OCI-LY7 (cell line): Measurements from ENCODE around the gene THRB. TPM values are rescaled to one million over a fixed set of nuclear protein-coding genes. Genes with fewer than 3 reads are reported as not detected.
"Not testable (repeated sequence)": the region's sequence is repeated elsewhere in the genome, so short reads cannot be mapped to it uniquely, and the experiment has no call there.

Experiments
- BruUV-seq: library from RNA; stranded (reverse); fragments of 400-500 nt; replicated peaks from 2 replicates; lab custom pipeline; 2021; lab: Mats Ljungman, UMichigan
- CTCF ChIA-PET: fragments of 300-600 bp; sonication (Branson Sonifier 250); formaldehyde crosslinking; loops from one replicate; lab custom pipeline; 2022; ENCODE audit warnings: antibody characterized with exemption; ENCODE audit not compliant: unreplicated experiment; lab: Charles Lee
- POLR2A ChIA-PET: fragments of 300-600 bp; sonication (Branson Sonifier 250); formaldehyde crosslinking; loops from one replicate; lab custom pipeline; 2022; ENCODE audit warnings: antibody characterized with exemption; lab: Charles Lee
- DNase-seq: peaks from one replicate; pipeline ENCODE4 v3.0.0-alpha.2; 2015; ENCODE audit warnings: low spot score
- H2AFZ ChIP-seq: fragments of 200-600 bp; sonication (generic), shearing (Covaris generic); 2 replicates; pipeline ENCODE4 v1.6.1; 2014; ENCODE audit warnings: mild to moderate bottlenecking, antibody characterized with exemption, low read length, moderate library complexity
- H3K27ac ChIP-seq: fragments of 200-600 bp; sonication (generic); 2 replicates; pipeline ENCODE4 v1.5.1; 2014; ENCODE audit warnings: mixed run types, low read depth, mild to moderate bottlenecking, moderate library complexity, low read length, inconsistent platforms; ENCODE audit not compliant: poor library complexity, severe bottlenecking
- H3K36me3 ChIP-seq: fragments of 200-600 bp; sonication (generic); 2 replicates; pipeline ENCODE4 v1.6.1; 2014; ENCODE audit warnings: mild to moderate bottlenecking, antibody characterized with exemption, low read length, moderate library complexity, mixed read lengths; ENCODE audit not compliant: insufficient read depth
- H3K4me1 ChIP-seq: fragments of 200-600 bp; sonication (generic); 2 replicates; pipeline ENCODE4 v1.5.1; 2014; ENCODE audit warnings: mild to moderate bottlenecking, low read length; ENCODE audit not compliant: insufficient read depth, poor library complexity, severe bottlenecking
- H3K4me2 ChIP-seq: fragments of 200-600 bp; sonication (generic); 2 replicates; pipeline ENCODE4 v1.6.1; 2014; ENCODE audit warnings: mild to moderate bottlenecking, low read length
- H3K4me3 ChIP-seq: fragments of 200-600 bp; sonication (generic); 2 replicates; pipeline ENCODE4 v1.5.1; 2014; ENCODE audit warnings: mild to moderate bottlenecking, low read depth, low read length; ENCODE audit not compliant: poor library complexity, severe bottlenecking
- H3K79me2 ChIP-seq: fragments of 200-600 bp; sonication (generic); 2 replicates; pipeline ENCODE4 v1.6.1; 2016; ENCODE audit warnings: low read depth, mild to moderate bottlenecking, low read length, moderate library complexity, mixed read lengths; ENCODE audit not compliant: insufficient read depth
- H3K9me2 ChIP-seq: fragments of 200-600 bp; sonication (generic); 2 replicates; pipeline ENCODE4 v1.6.1; 2016; ENCODE audit warnings: mild to moderate bottlenecking, low read length, mixed read lengths; ENCODE audit not compliant: insufficient read depth
- H3K9me3 ChIP-seq: fragments of 200-600 bp; sonication (generic); 2 replicates; pipeline ENCODE4 v1.6.1; 2014; ENCODE audit warnings: mild to moderate bottlenecking, mixed run types, low read length, mixed read lengths
- H4K20me1 ChIP-seq: fragments of 200-600 bp; sonication (generic); 2 replicates; pipeline ENCODE4 v1.6.1; 2014; ENCODE audit warnings: mild to moderate bottlenecking, antibody characterized with exemption, low read length, moderate library complexity, mixed read lengths; ENCODE audit not compliant: insufficient read depth
- EZH2phosphoT487 ChIP-seq: fragments of 200-600 bp; sonication (generic); IDR thresholded peaks from 2 replicates; pipeline ENCODE4 v1.6.1; 2018; ENCODE audit warnings: low read depth, borderline replicate concordance, mild to moderate bottlenecking, mixed run types, antibody characterized with exemption, low read length, moderate library complexity, mixed read lengths
- intact Hi-C: fragments of 100-400 bp; cut with micrococcal nuclease; formaldehyde crosslinking; loops from one replicate; pipeline ENCODE4 v1.10.0; 2022; ENCODE audit not compliant: unreplicated experiment
- total RNA-seq, 2 experiments: library from RNA; depleted of rRNA in 1 of 2; stranded (reverse); fragments of >200 nt in 1 of 2; shearing (Covaris generic) in 1 of 2; gene quantifications; 2 replicates each; pipeline ENCODE4 v1.2.3, GENCODE V29; 2014 to 2022
- TF ChIP-seq, protein P1 (sequence below): fragments of 200-600 bp; sonication (generic); conservative IDR thresholded peaks from 2 replicates; pipeline ENCODE4 v1.5.1; 2014; ENCODE audit warnings: mild to moderate bottlenecking, antibody characterized with exemption, low read length, moderate library complexity, mixed read lengths

THRB gene
- total RNA-seq, 2 experiments from 2014 or later = not detected

GRCh38 chr3:24432989-24433388 is 61.7 kb downstream of the THRB start:
- CTCF ChIA-PET = no interaction called here
- Histone ChIP-seq H4K20me1 (no peaks in the 10 kb centered on the region), H3K9me3 (no peaks in the 10 kb centered on the region), H3K4me2 (no peak overlapping the region), H3K4me1 (no peaks in the 10 kb centered on the region), H3K27ac (no peak overlapping the region), H3K79me2 (no peaks in the 10 kb centered on the region), H3K36me3 (no peaks in the 10 kb centered on the region), H3K4me3 (no peak overlapping the region), H3K9me2 (no peaks in the 10 kb centered on the region), H2AFZ (no peak overlapping the region)
- POLR2A ChIA-PET = no interaction called here
- no peak for TF ChIP-seq EZH2phosphoT487
- TF ChIP-seq, protein P1, sequence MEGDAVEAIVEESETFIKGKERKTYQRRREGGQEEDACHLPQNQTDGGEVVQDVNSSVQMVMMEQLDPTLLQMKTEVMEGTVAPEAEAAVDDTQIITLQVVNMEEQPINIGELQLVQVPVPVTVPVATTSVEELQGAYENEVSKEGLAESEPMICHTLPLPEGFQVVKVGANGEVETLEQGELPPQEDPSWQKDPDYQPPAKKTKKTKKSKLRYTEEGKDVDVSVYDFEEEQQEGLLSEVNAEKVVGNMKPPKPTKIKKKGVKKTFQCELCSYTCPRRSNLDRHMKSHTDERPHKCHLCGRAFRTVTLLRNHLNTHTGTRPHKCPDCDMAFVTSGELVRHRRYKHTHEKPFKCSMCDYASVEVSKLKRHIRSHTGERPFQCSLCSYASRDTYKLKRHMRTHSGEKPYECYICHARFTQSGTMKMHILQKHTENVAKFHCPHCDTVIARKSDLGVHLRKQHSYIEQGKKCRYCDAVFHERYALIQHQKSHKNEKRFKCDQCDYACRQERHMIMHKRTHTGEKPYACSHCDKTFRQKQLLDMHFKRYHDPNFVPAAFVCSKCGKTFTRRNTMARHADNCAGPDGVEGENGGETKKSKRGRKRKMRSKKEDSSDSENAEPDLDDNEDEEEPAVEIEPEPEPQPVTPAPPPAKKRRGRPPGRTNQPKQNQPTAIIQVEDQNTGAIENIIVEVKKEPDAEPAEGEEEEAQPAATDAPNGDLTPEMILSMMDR = no peak
- no TSS peak for BruUV-seq
- DNase-seq = no peak
- intact Hi-C loops = no loop called here

DNA sequence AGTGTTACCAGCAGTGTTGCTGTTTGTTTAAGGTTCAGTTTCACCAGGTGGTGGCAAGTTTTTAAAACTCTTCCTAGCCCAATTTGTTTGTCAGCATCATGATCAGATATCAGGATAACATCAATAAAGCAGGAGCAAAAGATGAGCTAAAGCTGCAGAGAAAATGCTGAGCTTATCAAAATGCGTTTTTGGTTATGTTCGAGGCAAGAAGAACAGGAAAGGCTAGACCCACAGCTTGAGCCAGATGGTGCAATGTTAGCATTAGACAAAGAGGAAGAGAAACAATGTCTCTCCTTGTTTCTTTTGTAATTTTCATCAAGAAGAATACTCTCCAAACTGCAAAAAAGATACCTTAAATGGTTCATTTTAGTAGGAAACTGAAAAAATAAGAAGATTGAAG is 66.2 kb downstream of the THRB start:
- ChIA-PET CTCF (no interaction called here), POLR2A (interaction anchor here (0.7 to 1.2 kb wide), 4 partner anchors 12 to 301 kb away, joined by 3 to 5 read pairs (median 4); no protein-coding TSS in a partner anchor)
- H3K9me2 ChIP-seq = no peaks in the 10 kb centered on the region
- intact Hi-C loops = no loop called here
- no TSS peak for BruUV-seq
- no peak overlapping the region for H2AFZ ChIP-seq
- TF ChIP-seq EZH2phosphoT487 = no peak
- TF ChIP-seq, protein P1 = no peak
- no peaks in the 10 kb centered on the region for H4K20me1 ChIP-seq
- DNase-seq = no peak
- no peak overlapping the region for H3K4me2 ChIP-seq
- no peak overlapping the region for H3K27ac ChIP-seq
- no peak overlapping the region for H3K4me3 ChIP-seq
- no peaks in the 10 kb centered on the region for H3K9me3 ChIP-seq
- H3K79me2 ChIP-seq = no peaks in the 10 kb centered on the region
- H3K36me3 ChIP-seq = no peaks in the 10 kb centered on the region
- no peaks in the 10 kb centered on the region for H3K4me1 ChIP-seq

- Histone ChIP-seq H3K27ac (no peak overlapping the region), H3K79me2 (no peaks in the 10 kb centered on the region), H3K4me1 (no peaks in the 10 kb centered on the region), H3K9me3 (no peaks in the 10 kb centered on the region), H3K4me3 (no peak overlapping the region), H3K4me2 (no peak overlapping the region), H3K9me2 (no peaks in the 10 kb centered on the region), H2AFZ (no peak overlapping the region), H3K36me3 (no peaks in the 10 kb centered on the region), H4K20me1 (no peaks in the 10 kb centered on the region)
- intact Hi-C loops = no loop called here
- BruUV-seq = no TSS peak
- ChIA-PET POLR2A (interaction anchor here (0.6 kb wide), 1 partner anchor 24 kb away, joined by 3 read pairs; no protein-coding TSS in a partner anchor), CTCF (no interaction called here)
- no peak for DNase-seq
- no peak for TF ChIP-seq EZH2phosphoT487
- TF ChIP-seq, protein P1 = no peak
Measured at GRCh38 chr3:24426896-24427295, 67.8 kb downstream of the THRB start.

- not testable (repeated sequence) for BruUV-seq
Measured at GRCh38 chr3:24420829-24421228, 73.8 kb downstream of the THRB start.

More at GRCh38 chr3:24420829-24421228, 73.8 kb downstream of the THRB start:
- H3K9me2 ChIP-seq, DNase-seq, POLR2A ChIA-PET, H3K79me2 ChIP-seq, H4K20me1 ChIP-seq, H3K4me3 ChIP-seq, H3K36me3 ChIP-seq, H3K9me3 ChIP-seq, H3K4me2 ChIP-seq, intact Hi-C loops, H2AFZ ChIP-seq, H3K27ac ChIP-seq, H3K4me1 ChIP-seq, CTCF ChIA-PET: not testable (repeated sequence)
